Left forelimb (tissue), 1 donor: Measurements from ENCODE around the gene SUDS3.
"Not testable (repeated sequence)": the region's sequence is repeated elsewhere in the genome, so short reads cannot be mapped to it uniquely, and the experiment has no call there.

Experiments
- DNase-seq: peaks from one replicate; pipeline ENCODE4 v3.0.0-alpha.2; 2018; ENCODE audit warnings: low spot score

The SUDS3 gene

GRCh38 chr12:118397708-118398440, 21.5 kb downstream of the SUDS3 start:
- DNase-seq: no peak

GRCh38 chr12:118398524-118398923, 22.2 kb downstream of the SUDS3 start:
- DNase-seq: no peak

- no peak for DNase-seq
Observed at GRCh38 chr12:118398940-118399339, 22.6 kb downstream of the SUDS3 start.

- DNase-seq: no peak
Observed at GRCh38 chr12:118402251-118402650, 25.9 kb downstream of the SUDS3 start.

- no peak for DNase-seq
Observed at GRCh38 chr12:118404876-118405521, 28.6 kb downstream of the SUDS3 start.

- DNase-seq: not testable (repeated sequence)
Observed at GRCh38 chr12:118408241-118408640, 31.9 kb downstream of the SUDS3 start.

GRCh38 chr12:118409834-118410233, 33.5 kb downstream of the SUDS3 start:
- no peak for DNase-seq

DNA sequence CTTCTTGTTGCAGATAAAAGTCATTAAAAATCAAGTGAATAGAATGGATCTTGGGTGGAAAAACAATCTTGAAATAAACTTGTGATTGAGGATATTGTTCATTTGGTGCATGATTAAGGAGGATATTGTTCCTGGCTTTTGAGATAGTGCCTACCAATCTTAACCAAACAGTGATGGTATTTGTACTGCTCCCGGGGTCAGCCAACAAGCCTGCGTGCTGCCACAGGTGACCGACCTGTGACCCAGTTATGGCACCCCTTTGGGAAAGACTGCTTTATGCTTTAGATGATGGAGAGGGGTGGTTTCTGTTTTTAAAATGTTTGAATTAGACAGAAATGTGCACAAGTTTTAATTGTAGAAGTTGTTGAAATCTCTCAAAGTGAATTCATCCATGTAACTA, 41.6 kb downstream of the SUDS3 start:
- DNase-seq: no peak

- DNase-seq: no peak
Observed at GRCh38 chr12:118418385-118419057, 42.2 kb downstream of the SUDS3 start.

GRCh38 chr12:118420673-118421072, 44.3 kb downstream of the SUDS3 start:
- no peak for DNase-seq

- no peak for DNase-seq
Observed at GRCh38 chr12:118424884-118425283, 48.5 kb downstream of the SUDS3 start.

GRCh38 chr12:118425364-118425763, 49.0 kb downstream of the SUDS3 start:
- no peak for DNase-seq

DNA sequence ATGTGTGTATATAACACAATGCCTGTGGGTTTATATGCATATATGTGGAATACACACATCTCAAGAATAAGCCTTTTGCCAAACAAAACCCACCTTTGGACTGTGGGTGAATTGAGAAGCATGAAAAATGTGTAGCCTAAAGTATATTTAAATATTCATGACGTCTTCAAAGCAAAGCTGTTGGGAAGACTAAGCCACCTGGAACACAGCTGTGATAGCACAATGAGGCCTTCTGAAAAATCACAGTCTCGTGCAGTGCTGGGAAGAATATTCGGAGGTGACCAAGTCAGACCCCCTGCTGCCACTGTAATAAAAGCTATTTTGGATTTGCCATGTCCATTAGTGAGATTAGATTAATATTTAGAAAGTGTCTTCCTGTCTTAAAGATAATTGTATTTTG, 51.5 kb downstream of the SUDS3 start:
- no peak for DNase-seq

DNA sequence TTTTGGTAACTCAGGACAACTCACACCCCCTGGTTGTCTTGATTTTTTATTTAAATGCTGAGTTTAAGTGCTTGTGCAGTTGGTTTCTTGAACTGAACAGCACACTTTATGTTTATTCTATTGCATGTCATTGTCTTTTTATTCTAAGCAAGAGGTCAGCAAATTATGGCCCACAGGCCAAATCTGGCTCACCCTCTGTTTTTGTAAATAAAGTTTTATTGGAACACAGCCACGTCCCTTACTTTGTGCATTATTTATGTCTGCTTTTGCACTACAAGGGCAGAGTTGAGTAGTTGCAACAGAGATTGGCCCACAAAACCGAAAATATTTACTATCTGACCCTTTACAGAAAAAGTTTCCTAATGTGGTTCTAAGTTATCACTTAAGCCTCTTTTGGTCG, 52.3 kb downstream of the SUDS3 start:
- no peak for DNase-seq

DNA sequence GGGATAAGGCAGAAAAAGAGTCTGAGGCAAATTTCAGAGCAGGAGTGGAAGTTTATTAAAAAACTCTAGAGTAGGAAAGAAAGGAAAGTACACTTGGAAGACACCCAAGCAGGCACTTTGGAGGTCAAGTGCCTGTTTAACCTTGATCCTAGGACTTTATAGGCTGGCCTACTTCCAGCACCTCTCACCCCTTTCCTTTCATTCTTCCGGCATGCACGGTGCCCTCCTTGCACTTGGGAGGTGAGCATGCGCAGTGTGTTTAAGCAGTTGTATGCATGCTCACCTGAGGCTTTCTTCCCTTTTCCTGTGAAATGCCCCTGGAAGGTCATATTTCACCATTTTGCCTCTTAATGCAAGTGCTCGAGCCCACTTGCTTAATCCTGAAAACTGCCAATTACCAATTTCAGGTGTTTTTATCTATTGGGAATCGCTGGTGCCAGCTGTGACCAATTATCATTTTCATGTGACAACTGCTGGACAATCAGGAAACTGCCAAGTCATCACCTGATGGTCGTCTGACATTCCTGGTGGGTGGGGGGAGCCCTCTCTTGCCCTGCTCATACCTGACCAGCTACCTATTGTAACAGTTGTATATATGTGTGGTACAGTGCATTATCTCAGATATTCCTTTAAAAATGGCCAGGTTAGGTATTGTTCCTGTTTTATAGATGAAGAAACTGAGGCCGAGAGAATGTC, 53.5 kb downstream of the SUDS3 start:
- no peak for DNase-seq

GRCh38 chr12:118430516-118430915, 54.2 kb downstream of the SUDS3 start:
- DNase-seq: no peak

DNA sequence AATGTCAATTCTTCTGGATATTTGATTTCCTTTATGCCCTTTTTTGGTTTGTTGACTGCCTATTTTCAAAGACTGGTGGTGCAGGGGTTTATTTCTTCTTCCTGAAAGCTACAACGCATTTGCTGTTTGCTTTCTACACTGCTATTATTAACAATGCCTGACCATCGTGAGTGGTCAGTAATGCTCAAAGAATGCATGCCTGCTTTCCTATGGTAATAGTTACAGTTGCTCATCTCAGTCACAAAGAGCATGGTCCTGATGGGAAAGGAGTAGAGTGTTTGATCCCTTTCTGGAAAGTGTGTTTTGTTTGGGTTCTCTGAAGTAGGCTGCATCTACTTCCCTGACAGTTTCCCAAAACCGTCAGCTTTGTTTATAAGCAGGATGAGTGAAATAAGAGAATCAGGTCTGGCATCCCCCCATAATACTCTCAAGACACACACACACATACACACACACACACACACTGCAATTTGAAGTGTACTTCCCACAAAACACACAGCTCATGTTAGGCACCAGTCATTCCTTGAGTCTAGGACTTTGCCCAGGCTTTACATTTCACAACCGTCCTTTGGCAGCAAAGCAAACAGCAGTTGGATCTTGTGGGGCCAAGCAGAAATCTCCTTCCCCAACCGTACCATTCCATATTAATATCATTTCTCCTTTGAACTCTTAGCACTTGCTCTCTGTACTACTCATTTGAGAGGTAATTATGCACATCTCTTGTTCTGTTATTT, 56.6 kb downstream of the SUDS3 start:
- DNase-seq: no peak

DNA sequence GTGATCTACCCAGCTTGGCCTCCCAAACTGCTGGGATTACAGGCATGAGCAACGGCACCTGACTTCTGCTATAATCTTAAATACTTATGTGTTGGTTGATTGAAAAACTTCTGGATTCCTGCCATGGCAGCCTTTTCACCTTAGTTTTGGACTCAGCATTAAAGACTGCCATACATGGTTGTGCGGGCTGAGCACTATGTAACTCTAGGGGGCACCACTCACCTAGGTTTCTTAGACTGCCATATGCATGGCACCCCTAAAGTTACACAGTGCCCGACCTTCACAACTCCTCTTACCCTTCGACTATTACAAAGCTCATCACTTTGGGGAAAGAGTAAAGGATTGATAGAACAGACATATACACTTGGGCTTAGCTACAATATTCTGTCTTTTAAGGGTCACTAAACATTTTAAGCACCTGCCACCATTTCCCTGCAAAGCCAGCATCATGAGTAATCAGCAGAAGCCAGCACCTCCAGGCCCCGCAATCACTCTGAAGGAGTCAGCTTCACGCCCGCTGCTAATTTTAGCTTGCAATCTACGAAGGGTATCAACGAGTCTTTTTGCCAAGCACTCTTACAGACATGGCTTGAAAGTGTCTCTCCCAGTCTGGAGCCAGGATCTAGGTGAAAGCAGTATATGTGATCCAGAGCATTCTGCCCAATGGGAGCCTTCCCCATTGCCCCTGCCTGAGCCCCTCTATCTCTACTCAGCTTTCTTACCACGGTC, 59.8 kb downstream of the SUDS3 start:
- DNase-seq: no peak

- no peak for DNase-seq
Observed at GRCh38 chr12:118436986-118437385, 60.6 kb downstream of the SUDS3 start.

DNA sequence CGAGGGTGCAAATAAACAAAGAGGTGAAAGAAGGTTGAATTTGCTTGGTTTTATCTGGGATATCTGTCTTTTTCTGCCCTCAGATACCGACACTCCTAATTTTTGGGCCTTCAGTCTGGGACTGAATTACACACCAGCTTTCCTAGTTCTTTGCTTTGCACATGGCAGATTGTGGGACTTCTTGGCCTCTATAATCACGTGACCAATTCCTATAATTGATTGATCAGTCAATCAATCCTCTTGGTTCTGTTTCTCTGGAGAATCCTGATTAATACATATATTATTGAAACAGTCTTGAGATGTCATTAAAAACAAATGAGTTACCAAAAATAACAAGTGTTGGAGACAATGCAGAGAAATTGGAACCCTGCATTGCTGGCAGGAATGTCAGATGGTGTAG, 62.7 kb downstream of the SUDS3 start:
- no peak for DNase-seq

DNA sequence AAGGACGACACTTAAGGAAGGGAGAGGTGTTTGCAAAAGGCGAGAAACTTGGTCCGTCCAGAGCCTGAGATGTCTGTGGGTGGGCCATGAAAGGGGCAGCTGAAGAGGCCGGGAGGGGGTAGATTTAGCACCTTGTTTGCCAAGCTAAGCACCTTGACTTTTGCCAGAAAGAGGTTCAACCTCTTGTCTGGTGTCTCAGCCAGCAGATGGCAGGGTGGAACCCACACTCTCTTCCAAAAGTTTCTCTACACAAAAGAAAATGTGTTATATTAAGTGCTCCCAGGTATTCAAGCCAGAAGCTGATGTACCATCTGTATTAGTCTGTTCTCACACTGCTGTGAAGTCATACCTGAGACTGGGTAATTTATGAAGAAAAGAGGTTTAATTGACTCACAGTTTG, 69.9 kb downstream of the SUDS3 start:
- no peak for DNase-seq
